GM19463 (cell line): ENCODE results near the gene MFSD2B.
A peak's percentile ranks its signal among the peaks of the same experiment; 100 is the strongest.
"Not testable (repeated sequence)": the region's sequence is repeated elsewhere in the genome, so short reads cannot be mapped to it uniquely, and the experiment has no call there.

Experiments
- ATAC-seq: cut with Tn5 transposase; IDR thresholded peaks from one replicate; pipeline ENCODE4 v1.9.1; 2021; ENCODE audit warnings: mild to moderate bottlenecking, moderate library complexity; ENCODE audit not compliant: unreplicated experiment

MFSD2B gene

DNA sequence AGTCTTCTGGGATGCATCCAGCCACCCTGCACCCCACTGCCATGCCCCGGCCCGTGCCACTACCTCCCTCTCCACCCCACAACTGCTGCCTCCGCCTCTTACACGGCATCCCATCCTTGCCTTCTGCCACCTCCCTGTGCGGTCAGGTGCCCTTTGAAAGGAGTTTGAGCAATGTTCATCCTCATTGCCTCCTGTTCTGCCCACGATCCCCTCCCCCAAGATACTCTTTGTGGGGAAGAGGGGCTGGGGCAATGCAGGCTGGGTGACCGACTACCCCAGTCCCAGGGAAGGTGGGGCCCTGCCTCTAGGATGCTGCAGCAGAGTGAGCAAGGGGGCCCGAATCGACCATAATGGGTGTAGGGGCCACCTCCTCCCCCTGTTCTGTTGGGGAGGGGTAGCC, 8.4 kb downstream of the MFSD2B start:
- no peak for ATAC-seq

DNA sequence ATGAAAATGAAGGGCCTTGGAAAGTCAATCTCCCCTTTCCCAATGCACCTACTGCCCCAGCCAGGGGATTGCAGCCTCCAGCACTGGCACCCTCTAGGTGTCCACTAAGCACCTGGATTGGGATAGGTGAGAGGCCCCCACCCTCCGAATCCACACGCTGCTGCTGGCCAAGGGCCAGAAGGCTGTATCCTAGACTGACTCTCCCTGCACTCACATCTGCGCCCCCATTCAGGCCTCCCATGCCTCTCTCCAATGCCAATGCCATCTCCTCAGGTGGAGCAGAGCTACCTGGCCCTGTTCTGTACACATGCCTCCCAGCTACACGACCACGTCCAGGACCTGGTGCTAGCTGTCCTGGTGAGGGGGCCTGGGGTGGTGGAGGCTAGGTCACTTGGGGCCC, 9.8 kb downstream of the MFSD2B start:
- no peak for ATAC-seq

GRCh38 chr2:24020244-24020643, 10.4 kb downstream of the MFSD2B start:
- no peak for ATAC-seq

DNA sequence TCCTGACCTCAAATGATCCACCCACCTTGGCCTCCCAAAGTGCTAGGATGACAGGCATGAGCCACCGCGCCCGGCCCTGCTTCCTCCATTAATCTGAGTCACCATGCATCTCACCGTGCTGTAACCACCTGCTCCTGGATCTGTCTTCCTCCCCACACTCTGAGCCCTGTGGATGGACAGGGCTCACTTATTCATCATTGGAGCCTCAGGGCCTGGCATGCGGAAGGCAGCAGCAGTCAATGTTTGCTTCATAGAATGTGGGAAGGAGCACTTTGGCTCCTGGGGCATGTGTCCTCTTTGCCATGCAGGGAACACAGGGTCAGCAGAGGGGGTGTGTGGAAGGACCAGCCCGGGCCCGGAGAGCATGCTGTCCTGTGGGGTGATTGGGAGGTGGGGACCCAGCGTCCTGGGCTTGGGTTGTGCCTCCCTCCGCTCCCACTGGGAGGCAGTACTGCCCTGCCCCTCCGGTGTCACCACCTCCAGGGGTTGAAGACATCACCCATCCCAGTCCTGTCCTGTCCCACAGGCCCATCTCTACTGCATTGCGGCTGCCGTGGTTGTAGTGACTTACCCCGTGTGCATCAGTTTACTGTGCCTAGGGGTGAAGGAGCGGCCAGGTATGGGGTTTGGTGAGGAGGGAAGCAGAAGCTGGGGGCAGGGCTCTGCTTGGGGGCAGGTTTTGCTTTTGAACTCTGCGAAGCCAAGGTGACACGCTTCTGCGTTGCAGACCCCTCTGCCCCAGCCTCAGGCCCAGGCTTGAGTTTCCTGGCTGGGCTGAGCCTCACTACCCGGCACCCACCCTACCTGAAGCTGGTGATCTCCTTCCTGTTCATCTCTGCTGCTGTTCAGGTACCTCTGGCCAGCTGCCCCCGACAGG, 11.5 kb downstream of the MFSD2B start:
- no peak for ATAC-seq

DNA sequence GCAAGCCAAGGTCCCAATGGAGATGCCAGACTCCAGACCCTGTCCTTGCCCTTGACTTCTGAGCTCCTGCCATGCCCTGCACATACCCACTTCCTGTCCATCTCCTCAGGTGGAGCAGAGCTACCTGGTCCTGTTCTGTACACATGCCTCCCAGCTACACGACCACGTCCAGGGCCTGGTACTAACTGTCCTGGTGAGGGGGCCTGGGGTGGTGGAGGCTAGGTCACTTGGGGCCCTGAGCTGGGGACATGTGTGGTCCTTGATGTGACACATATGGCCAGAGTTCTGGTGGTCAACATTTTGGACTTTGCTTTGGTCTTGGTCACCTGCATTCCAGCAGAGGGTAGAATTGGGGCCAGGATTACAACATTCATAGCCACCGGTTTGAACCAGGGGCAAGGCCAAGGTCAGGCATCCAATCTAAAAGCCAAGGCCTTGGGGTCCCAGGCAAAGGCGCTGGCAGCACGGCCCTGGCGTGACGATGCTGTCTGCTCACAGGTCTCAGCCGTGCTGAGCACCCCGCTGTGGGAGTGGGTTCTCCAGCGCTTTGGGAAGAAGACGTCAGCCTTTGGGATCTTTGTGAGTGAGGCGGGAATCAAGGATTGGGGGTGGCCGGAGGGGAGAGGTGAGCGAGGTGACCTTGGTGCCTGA, 12.6 kb downstream of the MFSD2B start:
- no peak for ATAC-seq

DNA sequence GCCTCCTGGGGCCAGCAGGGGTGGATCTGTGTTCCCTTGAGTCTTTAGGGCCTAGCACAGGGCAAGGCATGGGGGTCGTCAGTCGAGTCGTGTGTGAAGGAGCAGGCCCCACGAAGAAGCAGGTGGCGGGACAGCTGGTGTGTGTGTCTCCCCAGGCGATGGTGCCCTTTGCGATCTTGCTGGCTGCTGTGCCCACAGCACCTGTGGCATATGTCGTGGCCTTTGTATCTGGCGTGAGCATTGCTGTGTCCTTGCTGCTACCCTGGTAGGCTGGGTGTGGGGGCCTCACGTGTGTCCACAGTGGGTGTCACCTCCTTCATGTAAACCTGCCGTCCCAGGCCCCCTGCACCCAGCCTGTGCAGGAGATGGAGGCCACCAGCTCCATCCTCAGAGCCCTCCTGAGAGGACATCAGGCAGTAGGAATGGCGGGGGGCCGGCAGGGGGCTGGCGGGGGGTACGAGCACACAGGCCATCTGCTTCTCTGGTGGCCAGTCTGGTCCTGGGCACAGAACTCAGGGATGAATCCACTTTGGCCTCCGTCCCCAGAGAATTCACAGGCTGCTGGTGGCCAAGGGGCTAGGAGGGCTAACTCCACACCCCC, 13.2 kb downstream of the MFSD2B start:
- ATAC-seq = no peak

DNA sequence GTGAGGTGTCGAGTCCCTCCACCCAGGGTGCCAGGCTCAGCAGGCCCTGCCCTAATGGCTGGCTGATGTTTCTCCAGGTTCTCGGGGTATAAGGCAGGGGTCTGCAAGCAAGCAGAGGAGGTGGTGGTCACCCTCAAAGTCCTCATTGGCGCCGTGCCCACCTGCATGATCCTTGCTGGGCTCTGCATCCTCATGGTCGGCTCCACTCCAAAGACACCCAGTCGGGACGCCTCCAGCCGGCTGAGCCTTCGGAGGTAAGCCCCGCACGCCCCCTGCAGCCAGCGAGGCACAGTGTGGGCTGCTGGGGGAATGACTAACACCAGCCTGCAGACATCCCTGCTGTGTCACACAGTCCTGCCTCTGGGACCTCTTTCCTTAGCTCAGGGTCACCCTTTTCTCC, 14.1 kb downstream of the MFSD2B start:
- no peak for ATAC-seq

GRCh38 chr2:24024996-24025663, 15.2 kb downstream of the MFSD2B start:
- no peak for ATAC-seq

- ATAC-seq = no peak
These were observed 16.3 kb downstream of the MFSD2B start for GRCh38 chr2:24026233-24026632.

DNA sequence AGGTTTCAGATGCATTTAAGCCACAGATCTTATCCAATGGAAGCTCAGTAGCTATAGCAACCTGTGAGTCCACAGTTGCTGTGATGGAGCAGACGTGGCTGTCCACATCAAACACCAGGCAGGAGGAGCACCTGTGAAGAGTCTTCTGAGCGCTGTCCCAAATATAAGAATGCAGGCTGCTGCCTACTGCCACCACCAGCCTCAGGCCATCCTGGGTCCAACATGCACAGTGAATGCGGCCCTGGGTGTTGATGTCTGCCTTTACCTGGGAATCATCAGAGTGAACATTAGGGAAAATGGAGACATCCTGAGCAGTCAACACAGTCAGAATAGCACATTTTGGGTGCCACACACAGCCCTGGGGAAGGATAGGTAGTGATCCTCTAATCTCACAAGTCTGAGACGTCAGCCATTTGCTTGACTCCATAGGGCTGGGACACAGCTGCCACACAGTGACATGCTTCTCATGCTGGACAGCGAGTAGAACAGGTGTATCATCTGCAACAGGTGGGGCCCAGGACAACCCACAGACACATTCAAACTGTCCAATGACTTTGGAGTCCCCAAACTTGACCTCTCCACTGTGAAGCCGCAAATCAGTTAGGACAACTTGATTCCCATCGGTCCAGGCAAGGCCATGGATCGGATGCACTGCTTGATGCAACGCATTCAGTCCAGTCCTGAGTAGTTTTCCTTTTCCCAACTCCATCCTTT, 29.1 kb downstream of the MFSD2B start:
- no peak for ATAC-seq

DNA sequence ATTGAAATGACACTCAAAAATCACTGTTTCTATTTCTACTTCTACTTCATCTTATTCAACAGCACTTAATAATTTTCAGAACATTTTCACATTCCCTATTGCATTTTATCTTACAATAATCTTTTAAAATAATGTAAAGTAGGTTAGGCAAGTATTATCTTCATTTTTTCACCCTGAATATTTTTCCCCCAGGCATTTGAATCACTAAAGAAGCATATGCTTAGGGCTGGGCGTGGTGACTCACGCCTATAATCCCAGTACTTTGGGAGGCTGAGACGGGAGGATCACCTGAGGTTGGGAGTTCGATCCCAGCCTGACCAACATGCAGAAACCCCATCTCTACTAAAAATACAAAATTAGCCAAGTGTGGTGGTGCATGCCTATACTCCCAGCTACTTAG, 30.6 kb downstream of the MFSD2B start:
- no peak for ATAC-seq

DNA sequence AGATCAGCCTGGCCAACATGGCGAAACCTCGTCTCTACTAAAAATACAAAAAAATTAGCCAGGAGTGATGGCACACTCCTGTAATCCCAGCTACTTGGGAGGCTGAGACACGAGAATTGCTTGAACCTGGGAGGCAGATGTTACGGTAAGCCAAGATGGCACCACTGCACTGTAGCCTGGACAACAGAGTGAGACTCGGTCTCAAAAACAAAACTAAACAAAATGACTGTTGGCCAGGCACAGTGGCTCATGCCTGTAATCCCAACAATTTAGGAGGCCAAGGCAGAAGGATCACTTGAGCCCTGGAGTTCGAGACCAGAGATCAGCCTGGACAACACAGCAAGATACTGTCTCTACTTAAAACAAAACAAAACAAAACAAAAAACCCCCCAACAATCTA, 33.2 kb downstream of the MFSD2B start:
- not testable (repeated sequence) for ATAC-seq

- ATAC-seq = no peak
These were observed 35.9 kb downstream of the MFSD2B start for GRCh38 chr2:24045511-24046508.

DNA sequence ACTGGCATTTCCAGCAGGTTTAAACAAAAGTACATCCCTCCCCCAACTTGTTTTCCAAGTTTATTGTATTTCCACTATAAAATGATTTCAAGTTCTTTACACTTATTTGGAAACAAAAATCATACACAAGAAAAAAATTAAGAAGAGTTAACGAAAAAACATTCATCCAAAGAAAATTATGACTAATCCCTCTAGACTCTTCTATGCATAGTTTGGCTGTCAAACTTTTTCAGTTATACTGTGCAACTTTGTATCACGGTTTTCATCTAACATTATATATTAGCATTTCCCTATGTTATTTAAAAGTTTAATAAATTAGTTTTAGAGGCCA, 36.7 kb downstream of the MFSD2B start:
- ATAC-seq = no peak

DNA sequence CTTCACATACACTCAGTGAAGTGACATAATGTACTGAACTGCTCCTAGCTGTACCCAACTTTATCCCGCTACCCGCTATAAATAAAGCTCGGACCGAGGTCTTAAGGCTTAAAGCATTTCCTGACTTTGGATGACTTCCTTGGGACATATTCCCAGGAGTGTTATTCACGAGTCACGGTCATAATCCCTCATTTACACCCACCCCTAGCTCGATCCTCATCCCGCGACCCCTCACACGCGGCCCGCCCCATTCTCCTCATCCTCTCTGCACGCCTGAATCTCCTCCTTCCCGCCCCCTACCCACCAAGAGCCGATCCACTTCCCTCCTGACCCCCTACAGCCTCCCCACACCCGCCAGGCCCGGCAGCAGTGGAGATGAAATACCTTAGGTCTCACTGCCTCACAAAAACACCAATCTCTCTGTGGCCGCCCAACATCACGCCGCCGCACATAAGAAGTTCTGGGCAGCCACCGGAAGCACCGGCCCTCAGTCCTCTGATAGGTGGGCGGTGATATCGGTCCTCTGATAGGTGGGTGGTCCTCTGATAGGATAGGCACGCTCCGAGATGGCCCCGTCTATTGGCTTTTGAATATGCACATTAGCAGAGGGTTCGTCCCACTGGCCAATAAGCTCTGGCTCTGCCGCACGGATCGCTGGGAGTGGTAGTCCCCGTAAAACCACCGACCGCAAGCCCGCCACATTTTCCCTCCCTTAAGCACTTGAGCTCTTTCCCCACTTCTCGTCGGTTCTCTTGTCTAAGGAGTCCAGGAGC, 37.2 kb downstream of the MFSD2B start, which contains the start of gene WDCP:
Gene WDCP (minus strand): TSS at position 462 of the 773 bp plus-strand sequence. CDS start 7,897 bp downstream, outside the sequence.
- peak; percentile 97 for ATAC-seq

DNA sequence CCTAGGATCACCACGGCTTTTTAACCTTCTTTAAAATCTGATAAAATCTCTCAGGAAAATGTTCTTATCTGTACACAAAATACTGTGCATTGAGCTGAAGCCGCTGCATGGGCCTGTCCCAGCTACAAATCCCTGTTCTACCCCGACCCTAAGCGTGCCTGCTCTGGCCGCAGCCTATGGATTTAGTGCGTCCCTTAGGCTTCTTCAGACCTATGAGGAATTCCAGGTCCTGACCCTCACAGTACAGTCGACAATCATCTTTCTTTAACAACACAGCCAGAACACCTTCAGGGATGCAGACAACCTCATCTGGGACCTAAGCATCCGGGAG, 37.8 kb downstream of the MFSD2B start:
- no peak for ATAC-seq

- no peak for ATAC-seq
These were observed 39.0 kb downstream of the MFSD2B start for GRCh38 chr2:24048769-24049484.

DNA sequence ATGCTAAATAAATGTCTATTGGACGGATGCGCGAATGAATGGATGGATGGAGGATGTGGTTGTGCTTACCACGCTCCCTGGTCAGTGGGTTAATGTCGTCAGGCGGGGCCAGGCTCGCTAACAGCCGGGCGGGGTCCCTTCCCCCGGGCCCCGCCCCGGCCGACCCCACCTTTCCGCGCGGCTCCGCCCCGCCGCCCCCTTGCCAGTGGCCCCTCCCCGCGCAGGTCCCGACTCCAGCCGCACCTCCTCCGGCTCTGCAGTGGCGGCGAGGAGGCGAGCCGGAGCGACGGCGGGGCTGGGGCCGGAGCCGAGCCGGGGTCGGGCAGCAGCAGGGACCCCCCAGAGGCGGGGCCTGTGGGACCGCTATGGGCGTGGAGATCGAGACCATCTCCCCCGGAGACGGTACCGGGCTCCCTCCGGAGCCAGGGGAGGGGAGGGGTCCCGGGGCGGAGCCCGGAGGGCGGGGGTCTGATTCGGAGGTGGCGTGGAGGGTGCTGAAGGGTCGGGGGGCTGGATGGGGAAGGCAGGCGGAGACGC, 39.7 kb downstream of the MFSD2B start, which contains the start of gene FKBP1B:
Gene FKBP1B (plus strand): TSS at position 257 of the 537 bp plus-strand sequence. CDS start 109 bp downstream, at position 366.
- ATAC-seq = no peak
